ENCODE data around the gene ADIPOQ.

GRCh38 chr3:186844908-186845307 lies 2.4 kb downstream of the ADIPOQ start:
- no peak for TF ChIP-seq CTCF (IDR thresholded peaks at IDR 0.05)
- TF ChIP-seq POLR2A (IDR thresholded peaks at IDR 0.05), result no peak
